Osteocyte (in vitro differentiated cells): Measurements from ENCODE around the gene TNS1. TPM values are rescaled to one million over a fixed set of nuclear protein-coding genes. Genes with fewer than 3 reads are reported as not detected.

ENCODE experiments used
- DNase-seq: peaks from one replicate; pipeline ENCODE4 v3.0.0; 2021; ENCODE audit warnings: mixed read lengths; ENCODE audit not compliant: unreplicated experiment; ENCODE audit errors: extremely low spot score
- H3K27ac Mint-ChIP-seq: one replicate; pipeline ENCODE4 v1.8.0; 2021; ENCODE audit warnings: mild to moderate bottlenecking, mixed read lengths; ENCODE audit not compliant: unreplicated experiment
- H3K27me3 Mint-ChIP-seq: one replicate; pipeline ENCODE4 v1.8.0; 2021; ENCODE audit warnings: mixed read lengths; ENCODE audit not compliant: unreplicated experiment
- H3K36me3 Mint-ChIP-seq: one replicate; pipeline ENCODE4 v1.8.0; 2021; ENCODE audit warnings: mixed read lengths; ENCODE audit not compliant: unreplicated experiment
- H3K4me1 Mint-ChIP-seq: one replicate; pipeline ENCODE4 v1.8.0; 2021; ENCODE audit warnings: mixed read lengths; ENCODE audit not compliant: unreplicated experiment
- H3K4me3 Mint-ChIP-seq: one replicate; pipeline ENCODE4 v1.8.0; 2021; ENCODE audit warnings: mild to moderate bottlenecking, moderate library complexity, mixed read lengths; ENCODE audit not compliant: unreplicated experiment
- H3K9me3 Mint-ChIP-seq: one replicate; pipeline ENCODE4 v1.8.0; 2021; ENCODE audit warnings: mixed read lengths; ENCODE audit not compliant: unreplicated experiment
- CTCF ChIP-seq: fragments of 200-600 bp; sonication (generic); IDR thresholded peaks from 2 replicates; pipeline ENCODE4 v1.5.0; 2021; ENCODE audit warnings: antibody characterized with exemption, mild to moderate bottlenecking, moderate library complexity
- total RNA-seq: library from RNA; stranded (reverse); gene quantifications from 2 replicates; pipeline ENCODE4 v1.2.1, GENCODE V29; 2021

TNS1 gene
- total RNA-seq, 1 donor from 2014 or later = 80.8 TPM

- no peak for DNase-seq
- Mint-ChIP-seq H3K9me3 (no peaks in the 10 kb centered on the region), H3K36me3 (peaks cover 38% of the 10 kb centered on the region), H3K4me1 (peaks cover 12% of the 10 kb centered on the region), H3K27ac (no peak overlapping the region), H3K27me3 (no peaks in the 10 kb centered on the region), H3K4me3 (no peak overlapping the region)
- no peak for TF ChIP-seq CTCF
These were observed 172.0 kb downstream of the TNS1 start for GRCh38 chr2:217830807-217831206.

- Mint-ChIP-seq H3K4me3 (no peak overlapping the region), H3K27ac (no peak overlapping the region), H3K36me3 (peaks cover 30% of the 10 kb centered on the region), H3K9me3 (no peaks in the 10 kb centered on the region), H3K4me1 (peaks cover 9% of the 10 kb centered on the region), H3K27me3 (no peaks in the 10 kb centered on the region)
- TF ChIP-seq CTCF = no peak
- no peak for DNase-seq
These were observed 172.7 kb downstream of the TNS1 start for GRCh38 chr2:217830061-217830460.

- peaks cover 25% of the 10 kb centered on the region for H3K36me3 Mint-ChIP-seq
- TF ChIP-seq CTCF = no peak
- no peaks in the 10 kb centered on the region for H3K9me3 Mint-ChIP-seq
- H3K27ac Mint-ChIP-seq = no peak overlapping the region
- H3K4me1 Mint-ChIP-seq = peaks cover 9% of the 10 kb centered on the region
- no peak overlapping the region for H3K4me3 Mint-ChIP-seq
- DNase-seq = no peak
- H3K27me3 Mint-ChIP-seq = no peaks in the 10 kb centered on the region
These were observed 173.4 kb downstream of the TNS1 start for GRCh38 chr2:217829420-217829819.

GRCh38 chr2:217828336-217828735, 174.5 kb downstream of the TNS1 start:
- Mint-ChIP-seq H3K27ac (no peak overlapping the region), H3K36me3 (peaks cover 21% of the 10 kb centered on the region), H3K9me3 (no peaks in the 10 kb centered on the region), H3K4me3 (no peak overlapping the region), H3K4me1 (peaks cover 9% of the 10 kb centered on the region), H3K27me3 (no peaks in the 10 kb centered on the region)
- no peak for TF ChIP-seq CTCF
- DNase-seq = no peak

GRCh38 chr2:217827430-217828201, 175.2 kb downstream of the TNS1 start:
- Mint-ChIP-seq H3K27ac (no peak overlapping the region), H3K36me3 (peaks cover 18% of the 10 kb centered on the region), H3K27me3 (no peaks in the 10 kb centered on the region), H3K4me3 (no peak overlapping the region), H3K9me3 (no peaks in the 10 kb centered on the region), H3K4me1 (peaks cover 9% of the 10 kb centered on the region)
- TF ChIP-seq CTCF = no peak
- DNase-seq = no peak
